Neural crest cell (in vitro differentiated cells): Measurements from ENCODE around the gene LINC01488. TPM values are rescaled to one million over a fixed set of nuclear protein-coding genes. Genes with fewer than 3 reads are reported as not detected.
A peak's percentile ranks its signal among the peaks of the same experiment; 100 is the strongest.

Source experiments
- DNase-seq: peaks from one replicate; pipeline ENCODE4 v3.0.0; 2021; ENCODE audit warnings: low read depth, mixed read lengths, low spot score
- H3K27ac Mint-ChIP-seq: one replicate; pipeline ENCODE4 v1.8.0; 2021; ENCODE audit warnings: mild to moderate bottlenecking, mixed read lengths; ENCODE audit not compliant: unreplicated experiment
- H3K27me3 Mint-ChIP-seq: 2 replicates; pipeline ENCODE4 v1.8.0; 2021; ENCODE audit warnings: low read depth, mild to moderate bottlenecking, mixed read lengths
- H3K36me3 Mint-ChIP-seq: 2 replicates; pipeline ENCODE4 v1.8.0; 2021; ENCODE audit warnings: low read depth, mild to moderate bottlenecking, mixed read lengths
- H3K4me1 Mint-ChIP-seq: 2 replicates; pipeline ENCODE4 v1.8.0; 2021; ENCODE audit warnings: mixed read lengths
- H3K4me3 Mint-ChIP-seq: one replicate; pipeline ENCODE4 v1.8.0; 2021; ENCODE audit warnings: mild to moderate bottlenecking, mixed read lengths
- H3K9me3 Mint-ChIP-seq: 2 replicates; pipeline ENCODE4 v1.8.0; 2021; ENCODE audit warnings: mixed read lengths
- CTCF ChIP-seq: fragments of 200-600 bp; sonication (generic); conservative IDR thresholded peaks from 2 replicates; pipeline ENCODE4 v1.5.0; 2021; ENCODE audit warnings: antibody characterized with exemption, mild to moderate bottlenecking
- total RNA-seq: library from RNA; stranded (reverse); gene quantifications from 2 replicates; pipeline ENCODE4 v1.2.1, GENCODE V29; 2021

Gene LINC01488
- total RNA-seq, 1 donor from 2014 or later, result not detected

GRCh38 chr11:69535908-69536307 lies 54.4 kb downstream of the LINC01488 start:
- no peak for TF ChIP-seq CTCF
- Mint-ChIP-seq H3K36me3 (no peaks in the 10 kb centered on the region), H3K4me3 (no peak overlapping the region), H3K9me3 (no peaks in the 10 kb centered on the region), H3K27me3 (no peaks in the 10 kb centered on the region), H3K27ac (no peak overlapping the region), H3K4me1 (peaks cover 9% of the 10 kb centered on the region)
- DNase-seq, result no peak

GRCh38 chr11:69536406-69536805 lies 54.9 kb downstream of the LINC01488 start:
- no peak overlapping the region for H3K4me3 Mint-ChIP-seq
- H3K27me3 Mint-ChIP-seq, result no peaks in the 10 kb centered on the region
- H3K4me1 Mint-ChIP-seq, result peaks cover 12% of the 10 kb centered on the region
- no peak for TF ChIP-seq CTCF
- H3K27ac Mint-ChIP-seq, result no peak overlapping the region
- H3K9me3 Mint-ChIP-seq, result no peaks in the 10 kb centered on the region
- DNase-seq, result no peak
- no peaks in the 10 kb centered on the region for H3K36me3 Mint-ChIP-seq

GRCh38 chr11:69537126-69537525 lies 55.7 kb downstream of the LINC01488 start:
- TF ChIP-seq CTCF, result no peak
- Mint-ChIP-seq H3K27ac (no peak overlapping the region), H3K4me1 (peaks cover 12% of the 10 kb centered on the region), H3K36me3 (no peaks in the 10 kb centered on the region), H3K27me3 (no peaks in the 10 kb centered on the region), H3K4me3 (no peak overlapping the region), H3K9me3 (no peaks in the 10 kb centered on the region)
- no peak for DNase-seq

- no peaks in the 10 kb centered on the region for H3K27me3 Mint-ChIP-seq
- H3K9me3 Mint-ChIP-seq, result no peaks in the 10 kb centered on the region
- H3K27ac Mint-ChIP-seq, result peak overlapping the region; percentile 62
- H3K4me1 Mint-ChIP-seq, result peaks cover 17% of the 10 kb centered on the region
- no peak for DNase-seq
- no peaks in the 10 kb centered on the region for H3K36me3 Mint-ChIP-seq
- no peak overlapping the region for H3K4me3 Mint-ChIP-seq
- no peak for TF ChIP-seq CTCF
Measured at GRCh38 chr11:69537855-69538640, 56.6 kb downstream of the LINC01488 start.

GRCh38 chr11:69538854-69539253 lies 57.4 kb downstream of the LINC01488 start:
- TF ChIP-seq CTCF, result no peak
- Mint-ChIP-seq H3K9me3 (no peaks in the 10 kb centered on the region), H3K27me3 (no peaks in the 10 kb centered on the region), H3K4me3 (no peak overlapping the region), H3K4me1 (peaks cover 15% of the 10 kb centered on the region), H3K27ac (no peak overlapping the region), H3K36me3 (no peaks in the 10 kb centered on the region)
- DNase-seq, result no peak
